Gastrocnemius medialis (tissue), 4 donors: ENCODE data around the gene SMARCAD1. TPM values are rescaled to one million over a fixed set of nuclear protein-coding genes. Genes with fewer than 3 reads are reported as not detected.
"Not testable (repeated sequence)": the region's sequence is repeated elsewhere in the genome, so short reads cannot be mapped to it uniquely, and the experiment has no call there.

Source experiments
- ATAC-seq, 2 donors: fragments of 150-250 bp; one replicate each; pipeline ENCODE4 v1.9.1; 2016
- DNase-seq, 2 donors: peaks; one replicate each; pipeline ENCODE4 v3.0.0-alpha.2; 2019
- H3K27ac ChIP-seq, 4 donors: fragments of 200-600 bp; sonication (generic); 1 replicate in 1 of 4; 2 replicates in 3 of 4; pipeline ENCODE4 v1.5.1; 2016 to 2018; ENCODE audit warnings: mild to moderate bottlenecking in 2 of 4, moderate library complexity in 1 of 4
- H3K27me3 ChIP-seq, 3 donors: fragments of 200-600 bp; sonication (generic) in 2 of 3; 1 replicate in 1 of 3; 2 replicates in 2 of 3; pipeline versions ENCODE4 v1.5.1 to v1.6.0; 2016 to 2019; ENCODE audit warnings: mild to moderate bottlenecking in 1 of 3, moderate library complexity in 1 of 3
- H3K36me3 ChIP-seq, 2 donors: fragments of 200-600 bp; sonication (generic) in 1 of 2; one replicate each; pipeline ENCODE4 v1.5.1; 2017 to 2018
- H3K4me1 ChIP-seq, 2 donors: fragments of 200-600 bp; sonication (generic) in 1 of 2; one replicate each; pipeline ENCODE4 v1.5.1; 2016 to 2017; ENCODE audit warnings: mild to moderate bottlenecking in 2 of 2
- H3K4me3 ChIP-seq, 4 donors: fragments of 200-600 bp; sonication (generic) in 3 of 4; 1 replicate in 1 of 4; 2 replicates in 3 of 4; pipeline ENCODE4 v1.5.1; 2016 to 2019; ENCODE audit warnings: mild to moderate bottlenecking in 2 of 4
- H3K9me3 ChIP-seq, 3 donors: fragments of 200-600 bp; sonication (generic) in 2 of 3; 1 replicate in 1 of 3; 2 replicates in 2 of 3; pipeline ENCODE4 v1.5.1; 2016 to 2019
- CTCF ChIP-seq, 5 experiments: fragments of 450-650 bp in 3 of 5; fragments of 200-600 bp in 2 of 5; sonication (generic) in 2 of 5; IDR thresholded peaks in 4 of 5; conservative IDR thresholded peaks in 1 of 5; 1 replicate in 4 of 5; 2 replicates in 1 of 5; pipeline ENCODE4 v1.5.1; 2016 to 2019; ENCODE audit warnings: antibody characterized with exemption in 5 of 5, mild to moderate bottlenecking in 3 of 5, moderate library complexity in 3 of 5
- POLR2A ChIP-seq, 2 donors: fragments of 450-650 bp; IDR thresholded peaks; one replicate each; pipeline ENCODE4 v1.6.1; 2017; ENCODE audit warnings: antibody characterized with exemption in 2 of 2, mild to moderate bottlenecking in 2 of 2, moderate library complexity in 2 of 2
- in situ Hi-C, 4 donors: fragments of 200-750 bp; cut with MboI; loops; one replicate each; pipeline versions ENCODE4 v1.15.0 to v1.8.0; 2017; ENCODE audit warnings: low sequenced_read_pairs in 4 of 4
- intact Hi-C: fragments of 100-400 bp; cut with DNase I; formaldehyde crosslinking; loops from one replicate; pipeline ENCODE4 v1.15.1; 2023; ENCODE audit warnings: low total_unique reads
- total RNA-seq, 4 donors: library from RNA; depleted of rRNA; stranded (reverse); fragments of >200 nt; gene quantifications; one replicate each; pipeline versions ENCODE4 v1.1.0 to v1.2.3, GENCODE V29; 2016

The SMARCAD1 gene
- total RNA-seq, 4 donors from 2014 or later, result 5.7 to 16.9 (median 8.0) TPM

- ATAC-seq, result no peak
- no peaks in the 10 kb centered on the region for H3K9me3 ChIP-seq
- no peaks in the 10 kb centered on the region for H3K27me3 ChIP-seq
- no peak overlapping the region for H3K27ac ChIP-seq
- H3K36me3 ChIP-seq, result peaks cover 0 to 58% of the 10 kb centered on the region in 2 donors
- intact Hi-C loops, result no loop called here
- in situ Hi-C loops, result no loop called here
- TF ChIP-seq POLR2A (IDR thresholded peaks at IDR 0.05) (no peak), CTCF (IDR thresholded peaks at IDR 0.05 in 4 of 5, conservative IDR thresholded peaks at IDR 0.05 in 1 of 5) (no peak)
- DNase-seq, result no peak
- H3K4me1 ChIP-seq, result no peaks in the 10 kb centered on the region
- H3K4me3 ChIP-seq, result no peak overlapping the region
Measured at GRCh38 chr4:94284889-94285288, 77.2 kb downstream of the SMARCAD1 start.

DNA sequence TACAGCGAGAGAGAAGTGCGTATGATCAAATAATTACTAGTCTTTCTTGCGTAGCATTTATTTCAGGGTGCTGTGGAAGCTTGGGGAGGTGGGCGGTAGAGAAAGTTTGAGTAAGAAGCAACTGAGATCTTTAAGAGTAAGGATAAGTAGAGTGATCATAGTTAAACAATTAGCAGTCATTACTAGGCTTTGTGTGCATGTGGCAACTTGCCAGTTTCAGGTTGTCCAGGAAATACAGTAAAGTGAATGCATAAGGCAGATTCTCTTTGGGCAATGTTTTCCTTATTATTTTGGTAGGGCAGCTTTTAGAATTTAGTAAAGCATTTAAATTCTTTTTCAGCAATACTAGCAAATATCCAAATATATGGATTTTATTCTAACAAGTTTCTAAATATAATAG is 78.0 kb downstream of the SMARCAD1 start:
- intact Hi-C loops, result no loop called here
- Histone ChIP-seq H3K4me1 (no peaks in the 10 kb centered on the region), H3K27ac (no peak overlapping the region), H3K4me3 (no peak overlapping the region), H3K36me3 (peaks cover 0 to 50% of the 10 kb centered on the region in 2 donors), H3K27me3 (no peaks in the 10 kb centered on the region), H3K9me3 (no peaks in the 10 kb centered on the region)
- DNase-seq (no peak), ATAC-seq (no peak)
- TF ChIP-seq POLR2A (IDR thresholded peaks at IDR 0.05), result no peak
- TF ChIP-seq CTCF (IDR thresholded peaks at IDR 0.05 in 4 of 5, conservative IDR thresholded peaks at IDR 0.05 in 1 of 5), result no peak
- in situ Hi-C loops, result no loop called here

DNA sequence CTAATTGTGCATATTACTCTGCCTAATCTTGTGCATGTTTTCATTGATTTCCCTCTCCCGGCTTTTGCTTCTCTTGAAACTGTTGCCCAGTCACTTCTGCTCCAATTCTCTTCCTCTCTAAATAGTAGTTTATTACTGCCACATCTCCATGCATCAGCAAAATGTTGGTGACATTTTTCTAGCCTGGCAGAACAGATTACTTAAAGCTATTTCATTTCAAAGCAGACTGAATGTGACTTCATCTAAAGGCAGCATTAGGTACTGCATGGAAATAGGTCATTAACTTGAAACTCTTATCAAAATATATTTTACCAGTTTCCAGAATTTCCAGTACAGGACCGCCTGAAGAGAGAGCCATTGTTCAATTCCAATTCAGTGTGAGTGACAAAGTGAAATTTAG is 82.6 kb downstream of the SMARCAD1 start:
- Histone ChIP-seq H3K9me3 (no peaks in the 10 kb centered on the region), H3K27me3 (no peaks in the 10 kb centered on the region), H3K4me1 (no peaks in the 10 kb centered on the region), H3K36me3 (peaks cover 0 to 18% of the 10 kb centered on the region in 2 donors), H3K4me3 (no peak overlapping the region), H3K27ac (no peak overlapping the region)
- in situ Hi-C loops (no loop called here), intact Hi-C loops (no loop called here)
- DNase-seq (no peak), ATAC-seq (no peak)
- TF ChIP-seq POLR2A (IDR thresholded peaks at IDR 0.05), result no peak
- peak in 1 of 5 experiments; percentile 19 for TF ChIP-seq CTCF (IDR thresholded peaks at IDR 0.05 in 4 of 5, conservative IDR thresholded peaks at IDR 0.05 in 1 of 5)

GRCh38 chr4:94293981-94294380 is 86.3 kb downstream of the SMARCAD1 start:
- DNase-seq, in situ Hi-C loops, H3K36me3 ChIP-seq, ATAC-seq, H3K9me3 ChIP-seq, H3K27ac ChIP-seq, H3K4me1 ChIP-seq, H3K4me3 ChIP-seq, H3K27me3 ChIP-seq, intact Hi-C loops: not testable (repeated sequence)

DNA sequence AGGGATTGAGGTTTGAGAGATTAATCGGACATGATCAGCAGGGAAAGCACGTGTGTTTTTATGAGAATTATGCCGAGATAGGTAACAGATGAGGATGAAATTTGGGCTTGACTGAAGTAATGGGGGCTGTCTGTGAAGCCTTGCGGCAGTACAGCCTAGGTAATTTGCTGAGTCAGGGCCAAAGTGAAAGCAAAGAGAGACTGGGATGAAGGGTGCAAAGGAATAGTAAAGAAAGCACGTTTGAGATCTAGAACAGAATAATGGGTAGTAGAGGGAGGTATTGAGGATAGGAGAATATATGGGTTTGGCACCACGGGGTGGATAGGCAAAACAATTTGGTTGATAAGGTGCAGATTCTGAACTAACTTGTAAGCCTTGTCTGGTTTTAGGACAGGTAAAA is 87.8 kb downstream of the SMARCAD1 start:
- H3K9me3 ChIP-seq, intact Hi-C loops, H3K36me3 ChIP-seq, H3K4me3 ChIP-seq, H3K4me1 ChIP-seq, H3K27me3 ChIP-seq, DNase-seq, in situ Hi-C loops, H3K27ac ChIP-seq, ATAC-seq: not testable (repeated sequence)

DNA sequence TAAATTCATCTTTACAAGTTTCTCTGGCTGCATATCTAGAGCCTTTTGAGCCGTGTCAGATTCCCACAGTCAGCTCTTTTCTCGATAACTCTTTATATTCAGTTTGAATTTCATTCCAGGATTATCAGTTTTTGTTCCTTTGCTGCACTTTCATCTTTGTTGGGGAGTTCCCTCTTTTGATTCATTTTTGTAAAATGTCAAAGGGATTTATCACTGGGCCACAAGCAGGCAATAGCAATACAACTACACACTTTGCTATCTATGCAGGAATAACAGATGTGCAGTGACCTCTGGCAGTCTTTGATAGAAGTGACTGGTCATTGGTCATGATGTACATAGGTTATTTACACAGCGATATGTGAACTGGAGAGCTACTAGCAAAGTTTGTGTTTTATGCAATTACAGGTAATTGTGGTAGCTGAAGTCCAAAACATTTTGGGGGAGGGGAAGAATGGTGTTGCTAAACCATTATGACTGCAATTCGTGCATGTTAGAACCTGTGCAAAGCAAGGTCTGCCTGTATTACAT is 91.1 kb downstream of the SMARCAD1 start:
- in situ Hi-C loops (no loop called here), intact Hi-C loops (no loop called here)
- Histone ChIP-seq H3K36me3 (no peaks in the 10 kb centered on the region), H3K4me3 (no peak overlapping the region), H3K27me3 (no peaks in the 10 kb centered on the region), H3K27ac (no peak overlapping the region), H3K9me3 (no peaks in the 10 kb centered on the region), H3K4me1 (no peaks in the 10 kb centered on the region)
- DNase-seq (no peak), ATAC-seq (no peak)
- TF ChIP-seq CTCF (IDR thresholded peaks at IDR 0.05 in 4 of 5, conservative IDR thresholded peaks at IDR 0.05 in 1 of 5) (no peak), POLR2A (IDR thresholded peaks at IDR 0.05) (no peak)
